Fibroblast of pulmonary artery (primary cell): ENCODE measurements around the gene DNAJC1.

Experiments
- DNase-seq: peaks from one replicate; pipeline ENCODE4 v3.0.0-alpha.2; 2010; ENCODE audit warnings: low read depth
- H3K4me3 ChIP-seq: replicated peaks from 2 replicates; pipeline ENCODE4 v1.5.1; 2011; ENCODE audit warnings: low read depth, mild to moderate bottlenecking, control low read depth, low read length, moderate library complexity
- CTCF ChIP-seq: IDR thresholded peaks from 2 replicates; pipeline ENCODE4 v1.5.1; 2011; ENCODE audit warnings: mild to moderate bottlenecking, control low read depth, low read length, inconsistent platforms; ENCODE audit errors: missing control alignments

Gene DNAJC1

GRCh38 chr10:21707498-21707897 is 296.0 kb downstream of the DNAJC1 start:
- H3K4me3 ChIP-seq: no peak overlapping the region
- TF ChIP-seq CTCF: no peak
- no peak for DNase-seq
